IPS-11a (cell line): Measurements from ENCODE around the gene LYZL1.
"Not testable (repeated sequence)": the region's sequence is repeated elsewhere in the genome, so short reads cannot be mapped to it uniquely, and the experiment has no call there.

ENCODE experiments used
- H3K4me3 ChIP-seq: one replicate; pipeline ENCODE4 v1.5.1; 2013; ENCODE audit warnings: low read depth, low read length, control low read depth

The LYZL1 gene

DNA sequence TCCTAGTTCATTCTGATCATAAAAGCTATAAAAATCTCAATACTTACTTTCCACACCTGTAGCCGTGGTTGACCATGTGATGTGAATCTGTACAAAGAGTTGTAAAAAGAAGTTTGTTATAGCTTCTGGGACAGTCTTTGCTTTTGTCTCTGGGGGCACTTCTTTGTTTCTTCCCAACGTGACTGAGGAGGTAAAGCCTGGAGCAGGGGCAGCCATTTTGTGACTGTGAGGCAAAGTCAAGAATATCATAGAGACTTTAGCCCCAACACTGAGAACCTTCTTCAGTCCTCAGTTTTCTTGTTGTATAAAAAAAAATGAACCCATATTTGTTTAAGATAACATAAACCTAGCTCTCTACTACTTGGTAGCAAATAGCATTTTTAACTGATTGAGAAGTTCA is 29.4 kb upstream of the LYZL1 start:
- H3K4me3 ChIP-seq, result no peak overlapping the region

GRCh38 chr10:29263506-29263905 is 25.4 kb upstream of the LYZL1 start:
- no peak overlapping the region for H3K4me3 ChIP-seq

DNA sequence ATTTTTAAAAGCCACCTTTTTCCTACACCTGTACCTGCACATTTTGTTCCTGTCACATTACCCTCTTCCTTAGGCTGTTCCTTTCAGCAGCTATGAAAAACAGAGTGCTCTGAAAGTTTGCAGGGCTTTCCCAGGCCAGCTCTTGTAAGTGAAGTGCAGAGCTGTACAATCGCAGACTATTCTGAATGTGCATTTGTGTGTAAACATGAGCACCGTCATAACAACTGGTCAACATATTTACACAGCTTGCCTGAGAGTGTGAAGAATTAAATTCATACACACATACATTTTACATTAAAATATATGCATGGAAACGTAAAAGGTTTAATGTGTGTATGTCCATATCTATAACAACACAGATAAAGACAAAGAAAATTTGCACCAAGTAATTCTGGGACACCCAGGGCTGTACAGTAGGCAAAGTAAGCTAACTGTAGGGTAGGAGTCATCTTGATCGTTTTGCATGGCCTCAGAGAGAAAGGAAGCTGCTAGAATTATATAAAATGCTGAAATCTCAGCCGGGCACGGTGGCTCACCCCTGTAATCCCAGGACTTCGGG is 23.6 kb upstream of the LYZL1 start:
- no peak overlapping the region for H3K4me3 ChIP-seq

DNA sequence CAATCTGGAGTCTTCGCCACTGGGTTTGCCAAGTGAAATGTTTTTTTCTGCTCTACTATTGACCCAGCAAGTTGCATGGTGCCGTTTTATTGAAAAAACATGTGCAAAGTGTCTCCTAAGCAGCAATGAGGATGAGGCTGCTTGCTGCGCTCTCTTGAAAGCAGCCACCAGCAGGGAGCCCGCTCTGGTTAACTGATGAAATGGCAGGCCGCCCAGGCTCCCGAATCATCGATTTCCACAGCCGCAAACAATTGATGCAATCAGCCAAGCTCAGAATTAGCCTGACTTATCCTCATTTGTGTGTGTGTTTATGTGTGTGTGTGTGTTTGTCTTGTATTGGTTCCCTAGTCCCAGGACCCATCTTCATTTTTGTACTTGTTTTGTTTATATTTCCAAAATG is 22.2 kb upstream of the LYZL1 start:
- H3K4me3 ChIP-seq, result no peak overlapping the region

GRCh38 chr10:29268011-29268410 is 20.9 kb upstream of the LYZL1 start:
- no peak overlapping the region for H3K4me3 ChIP-seq

DNA sequence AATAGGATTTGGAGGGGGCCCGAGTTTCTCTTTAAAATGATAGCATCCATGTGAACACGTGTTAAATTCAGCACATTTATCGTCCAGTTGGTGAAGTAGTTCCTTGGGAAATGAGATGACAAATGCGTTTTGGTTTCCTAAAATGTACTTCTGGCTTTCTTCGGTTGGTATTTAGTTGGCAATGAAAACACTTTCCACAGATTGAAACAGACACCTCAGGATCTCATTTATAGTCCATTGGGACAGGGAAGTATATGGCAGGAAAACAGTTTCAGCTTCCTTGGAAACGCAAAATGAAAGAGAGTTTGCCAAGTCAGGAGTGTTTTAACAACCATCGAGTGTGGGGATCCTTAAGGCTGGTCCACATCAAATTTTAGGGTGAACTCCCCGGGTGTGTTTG is 19.4 kb upstream of the LYZL1 start:
- H3K4me3 ChIP-seq, result no peak overlapping the region

DNA sequence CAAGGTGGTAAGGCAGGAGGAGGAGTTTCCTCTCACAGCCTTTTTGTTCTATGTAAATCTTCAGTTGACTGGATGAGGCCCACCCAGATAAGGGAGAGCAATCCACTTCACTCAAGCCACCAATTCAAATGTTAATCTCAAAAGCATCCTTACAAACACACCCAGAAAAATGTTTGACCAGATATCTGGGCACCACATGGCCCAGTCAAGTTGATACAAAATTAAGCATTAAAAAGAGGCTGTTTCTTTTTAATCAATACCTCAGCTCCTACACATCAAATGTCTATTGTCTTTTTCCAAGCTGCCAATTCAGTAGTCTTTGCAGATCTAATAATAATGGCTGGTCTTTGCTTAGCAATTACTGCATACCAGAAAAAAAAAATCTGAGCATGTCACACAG is 18.0 kb upstream of the LYZL1 start:
- H3K4me3 ChIP-seq, result no peak overlapping the region

DNA sequence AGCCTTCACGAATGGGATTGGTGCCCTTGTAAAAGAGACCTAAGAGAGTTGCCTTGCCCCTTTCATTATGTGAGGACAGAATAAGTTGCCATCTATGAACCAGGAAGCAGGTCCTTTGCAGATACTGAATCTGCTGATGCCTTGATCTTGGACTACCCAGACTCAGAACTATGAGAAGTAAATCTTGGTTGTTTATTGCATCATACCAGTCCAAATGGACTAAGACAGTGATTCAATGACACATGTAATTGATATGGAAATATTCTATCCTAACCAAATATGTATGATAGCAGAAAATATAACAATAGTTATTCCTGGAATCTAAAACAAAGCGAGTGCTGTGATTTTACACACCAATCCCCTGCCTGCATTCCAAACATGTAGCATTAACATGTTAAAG is 17.0 kb upstream of the LYZL1 start:
- H3K4me3 ChIP-seq, result no peak overlapping the region

DNA sequence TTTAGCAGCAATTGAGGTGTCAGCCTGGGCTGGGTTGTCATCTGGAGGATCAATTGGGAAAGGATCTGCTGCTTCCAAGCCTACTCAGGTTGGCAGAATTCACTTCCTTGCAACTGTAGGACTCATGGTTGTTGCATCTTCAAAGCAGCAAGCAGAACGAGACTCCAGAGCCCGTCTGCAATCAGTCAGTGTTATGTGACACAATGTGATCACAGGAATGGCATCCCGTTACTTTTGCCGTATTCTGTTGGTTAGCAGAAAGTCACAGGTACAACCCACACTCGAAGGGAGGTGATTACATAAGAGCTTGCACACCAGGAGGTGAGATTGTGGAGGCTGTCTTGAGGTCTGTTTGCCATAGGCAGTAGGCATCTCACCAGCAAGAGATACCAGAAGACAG is 15.4 kb upstream of the LYZL1 start:
- H3K4me3 ChIP-seq, result no peak overlapping the region

GRCh38 chr10:29276251-29276850 is 12.5 kb upstream of the LYZL1 start:
- no peak overlapping the region for H3K4me3 ChIP-seq

DNA sequence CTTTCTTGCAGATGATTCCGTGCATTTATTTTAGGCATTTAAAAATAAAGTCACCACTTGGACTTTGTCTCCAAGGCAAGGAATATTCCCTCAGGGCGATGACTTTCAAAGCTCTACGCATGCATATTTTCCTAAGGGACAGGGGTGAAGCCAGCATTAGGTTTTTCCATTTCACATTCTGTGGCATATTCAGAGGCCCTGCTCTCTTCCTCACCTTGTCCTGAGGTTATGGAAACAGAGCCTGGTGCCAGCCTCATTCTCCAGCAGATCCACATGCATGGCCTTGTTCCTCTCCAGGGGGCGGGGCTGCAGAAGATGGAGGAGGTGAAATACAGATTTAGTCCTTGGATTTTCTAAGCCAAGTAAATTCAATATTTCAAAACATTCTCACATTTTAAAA is 11.6 kb upstream of the LYZL1 start:
- no peak overlapping the region for H3K4me3 ChIP-seq

- no peak overlapping the region for H3K4me3 ChIP-seq
These were observed 8.9 kb upstream of the LYZL1 start for GRCh38 chr10:29279779-29280487.

GRCh38 chr10:29280488-29280840 is 8.4 kb upstream of the LYZL1 start:
- no peak overlapping the region for H3K4me3 ChIP-seq

DNA sequence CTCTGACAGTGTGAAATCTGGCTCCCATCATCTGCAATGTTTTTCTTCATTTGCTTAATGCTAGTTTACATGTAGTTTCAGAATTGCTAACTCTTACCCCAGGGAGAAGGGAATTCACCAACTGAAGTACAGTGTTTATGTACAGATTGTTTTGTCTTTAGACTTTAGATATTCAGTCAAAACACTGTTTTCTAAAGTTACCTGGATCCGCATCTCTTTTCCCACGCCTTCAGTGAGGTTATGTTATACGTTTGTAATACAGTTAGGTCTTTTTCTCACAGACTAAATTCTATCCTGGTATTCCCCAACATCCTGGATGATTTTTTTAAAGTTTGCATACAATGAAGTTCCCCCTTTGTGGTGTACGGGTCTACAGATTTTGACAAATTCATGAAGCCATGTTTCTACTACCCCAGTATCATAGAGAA is 3.2 kb upstream of the LYZL1 start:
- H3K4me3 ChIP-seq, result no peak overlapping the region

DNA sequence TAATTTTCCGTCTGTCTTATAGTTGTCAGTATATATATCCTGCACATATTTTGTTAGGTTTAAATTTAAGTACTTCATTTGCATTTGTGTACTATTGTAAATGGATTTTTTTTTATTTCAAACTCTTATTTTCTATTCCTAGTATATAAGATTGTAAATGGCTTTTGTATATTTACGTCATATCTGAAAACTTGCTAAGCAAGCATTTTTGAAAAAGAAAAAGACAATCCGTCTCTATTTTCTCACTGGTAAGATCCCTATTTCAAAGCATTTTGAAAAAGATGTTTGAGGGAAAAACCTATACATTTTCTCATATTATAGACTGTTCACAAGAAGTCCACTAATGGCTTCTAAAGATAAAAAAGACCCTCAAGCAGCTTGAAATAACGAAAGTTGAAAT is 1.2 kb upstream of the LYZL1 start:
- no peak overlapping the region for H3K4me3 ChIP-seq

DNA sequence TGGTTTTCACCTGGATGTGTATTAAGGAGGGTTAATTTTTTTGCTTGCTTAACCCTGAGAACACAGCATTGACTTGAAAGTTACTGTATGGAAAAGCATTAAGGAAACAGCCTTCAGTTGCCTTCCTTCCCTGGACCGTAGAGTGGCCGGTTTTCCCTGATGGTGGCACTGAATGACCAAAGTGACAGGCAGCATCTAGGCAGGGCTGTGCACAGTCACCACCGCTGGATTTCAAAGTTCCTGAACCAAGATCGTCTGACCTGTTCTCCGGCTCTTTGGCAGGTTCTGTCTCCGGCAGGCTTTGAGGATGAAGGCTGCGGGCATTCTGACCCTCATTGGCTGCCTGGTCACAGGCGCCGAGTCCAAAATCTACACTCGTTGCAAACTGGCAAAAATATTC is 2.7 kb downstream of the LYZL1 start:
- H3K4me3 ChIP-seq, result not testable (repeated sequence)

- H3K4me3 ChIP-seq, result not testable (repeated sequence)
These were observed 3.5 kb downstream of the LYZL1 start for GRCh38 chr10:29292406-29292805.

DNA sequence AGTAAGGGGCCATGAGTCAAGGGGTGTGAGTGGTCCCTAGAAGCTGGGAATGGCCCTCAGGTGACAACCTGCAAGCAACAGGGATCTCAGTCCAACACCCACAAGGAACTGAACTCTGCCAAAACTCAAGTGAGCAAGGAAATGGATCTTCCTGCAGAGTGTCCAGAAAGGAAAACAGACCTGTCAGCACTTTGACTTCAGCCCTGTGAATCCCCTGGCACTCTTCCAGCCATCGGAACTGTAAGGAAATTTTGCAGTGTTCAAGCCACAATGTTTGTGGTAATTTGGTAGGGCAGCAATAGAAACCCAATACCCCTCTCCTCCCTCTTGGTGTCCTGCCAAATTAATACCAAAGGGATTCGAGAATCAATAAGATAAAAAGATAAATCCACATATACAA is 6.9 kb downstream of the LYZL1 start:
- no peak overlapping the region for H3K4me3 ChIP-seq

DNA sequence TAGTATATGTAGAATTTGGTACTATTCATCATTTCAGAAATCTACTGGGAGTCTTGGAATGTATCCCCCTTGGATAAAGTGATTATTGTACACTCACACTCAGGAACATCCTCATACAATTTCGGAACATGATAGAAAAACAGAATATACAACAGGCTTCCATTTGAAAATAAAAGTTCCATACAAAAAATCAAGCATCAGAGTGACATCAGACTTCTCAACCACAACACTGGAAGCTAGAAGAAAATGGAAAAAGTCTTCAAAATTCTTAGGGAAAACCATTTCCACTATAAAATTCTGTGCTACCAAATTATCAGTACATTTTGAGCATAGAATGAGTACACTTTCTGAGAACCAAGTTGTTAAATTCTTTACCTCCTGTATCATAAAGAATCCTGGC is 8.8 kb downstream of the LYZL1 start:
- no peak overlapping the region for H3K4me3 ChIP-seq

DNA sequence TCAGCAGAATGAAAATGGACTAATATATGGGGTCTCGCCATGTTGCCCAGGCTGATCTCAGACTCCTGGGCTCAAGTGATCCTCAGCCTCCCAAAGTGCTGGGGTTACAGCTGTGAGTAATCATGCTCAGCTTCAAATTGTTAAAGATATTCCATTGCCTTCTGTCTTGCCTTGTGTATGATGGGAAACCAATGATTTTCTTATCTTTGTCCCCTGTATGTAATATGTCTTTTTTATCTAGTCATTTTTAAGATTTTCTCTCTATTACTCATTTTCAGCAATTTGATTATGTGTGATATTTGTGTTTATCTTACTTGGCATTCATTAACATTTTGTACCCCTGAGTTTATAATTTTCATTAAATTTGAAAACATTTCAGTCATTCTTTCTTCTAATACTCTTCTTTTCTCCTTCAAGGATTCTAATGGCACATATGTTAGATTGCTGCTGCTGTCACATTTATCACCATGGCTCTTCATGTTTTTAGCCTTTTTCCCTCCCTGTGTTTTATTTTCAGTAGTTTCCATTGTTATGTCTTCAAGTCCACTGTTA is 12.6 kb downstream of the LYZL1 start:
- H3K4me3 ChIP-seq, result no peak overlapping the region

DNA sequence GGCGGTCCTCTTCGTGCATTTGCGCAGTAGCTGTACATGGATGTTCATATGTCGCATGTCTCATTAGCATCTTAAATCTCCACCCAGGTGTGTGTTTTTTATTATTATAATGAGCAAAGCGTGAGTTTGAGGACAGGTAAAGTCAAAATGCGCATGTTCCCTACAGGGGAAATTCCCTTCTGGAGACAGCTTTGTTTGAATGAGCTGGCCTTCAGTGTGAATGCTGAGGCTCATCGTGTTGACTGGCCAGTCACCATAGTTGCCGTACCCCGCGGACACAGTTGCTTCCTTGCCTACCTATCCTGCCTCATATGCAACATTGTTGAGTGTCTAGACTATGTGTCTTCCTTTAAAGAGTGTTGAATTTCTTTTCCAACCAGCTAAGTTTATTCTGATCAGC is 13.6 kb downstream of the LYZL1 start:
- H3K4me3 ChIP-seq, result no peak overlapping the region

DNA sequence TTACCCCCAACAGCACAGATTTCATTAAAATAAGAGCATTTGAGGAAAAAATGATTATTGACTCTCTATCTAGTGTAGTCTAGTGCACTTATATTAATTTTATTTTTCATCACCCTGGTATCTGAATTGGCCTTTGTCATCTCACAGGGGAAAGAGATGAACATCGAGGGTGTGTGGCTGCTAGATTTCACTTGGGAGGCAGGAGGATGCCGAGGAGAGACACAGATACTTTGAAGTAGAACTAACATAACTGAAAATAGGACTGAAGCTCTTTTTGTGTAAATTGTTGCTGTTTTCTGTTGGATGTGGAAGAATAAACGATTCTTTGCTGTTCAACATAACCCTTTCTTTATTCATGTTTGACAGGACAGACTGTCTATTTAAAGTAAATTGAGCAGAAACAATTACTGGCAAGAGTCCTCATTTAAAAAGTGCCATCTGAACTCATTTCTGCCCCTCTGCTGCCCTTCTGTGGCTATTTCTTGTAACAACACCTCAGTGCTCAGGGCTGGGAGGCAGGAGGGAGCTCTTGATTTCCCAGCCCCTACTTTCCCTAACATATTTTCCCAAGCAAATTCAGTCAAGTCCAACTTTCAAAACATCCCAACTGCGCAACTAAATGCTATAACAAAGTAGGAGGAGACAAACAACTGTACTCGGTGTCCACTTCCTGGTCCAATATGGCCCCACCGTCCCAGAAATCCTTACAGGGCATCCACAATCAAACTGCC is 15.6 kb downstream of the LYZL1 start:
- H3K4me3 ChIP-seq, result no peak overlapping the region
